HG03175 (cell line): ENCODE results near the gene RBFOX1.

Source experiments
- ATAC-seq: cut with Tn5 transposase; IDR thresholded peaks from one replicate; pipeline ENCODE4 v1.9.1; 2021; ENCODE audit warnings: mild to moderate bottlenecking, moderate library complexity; ENCODE audit not compliant: unreplicated experiment

Gene RBFOX1

DNA sequence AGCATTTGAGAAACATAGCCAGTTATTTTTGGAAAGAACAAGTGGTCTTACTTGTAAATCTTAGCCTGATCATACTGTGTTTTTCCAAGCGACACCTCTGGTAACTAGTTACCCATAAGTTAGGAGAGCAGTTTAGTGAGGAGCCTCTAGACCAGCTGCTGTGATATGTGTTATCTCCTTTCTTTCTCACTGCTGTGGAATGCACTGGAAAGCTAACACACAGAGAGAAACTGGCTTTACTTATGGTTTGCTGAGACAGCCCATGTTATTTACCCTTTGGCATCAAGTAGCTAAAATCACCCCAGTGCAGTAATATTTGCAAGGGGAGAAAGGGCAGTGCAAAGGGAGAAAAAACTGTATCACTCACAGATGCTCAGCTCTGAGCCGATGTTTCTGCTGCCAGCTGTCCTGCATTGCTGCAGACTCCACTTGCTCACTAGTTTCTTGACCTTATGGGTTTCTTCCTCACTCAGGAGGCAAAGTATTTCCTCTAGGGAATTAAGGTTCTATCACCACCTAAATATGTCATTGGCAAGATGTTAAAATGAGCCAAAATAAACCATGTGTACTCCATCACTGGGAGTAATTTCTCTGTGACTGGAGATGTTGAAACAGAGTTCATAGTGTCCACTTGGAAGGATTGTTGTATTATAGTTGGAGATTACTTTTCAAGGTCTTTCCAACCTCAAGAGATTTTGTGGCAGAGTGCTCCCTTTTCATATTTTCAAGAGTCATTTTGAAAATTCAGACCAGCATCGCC is 2.3 kb downstream of the RBFOX1 start:
- no peak for ATAC-seq

GRCh38 chr16:7335991-7336634 is 3.5 kb downstream of the RBFOX1 start:
- no peak for ATAC-seq

DNA sequence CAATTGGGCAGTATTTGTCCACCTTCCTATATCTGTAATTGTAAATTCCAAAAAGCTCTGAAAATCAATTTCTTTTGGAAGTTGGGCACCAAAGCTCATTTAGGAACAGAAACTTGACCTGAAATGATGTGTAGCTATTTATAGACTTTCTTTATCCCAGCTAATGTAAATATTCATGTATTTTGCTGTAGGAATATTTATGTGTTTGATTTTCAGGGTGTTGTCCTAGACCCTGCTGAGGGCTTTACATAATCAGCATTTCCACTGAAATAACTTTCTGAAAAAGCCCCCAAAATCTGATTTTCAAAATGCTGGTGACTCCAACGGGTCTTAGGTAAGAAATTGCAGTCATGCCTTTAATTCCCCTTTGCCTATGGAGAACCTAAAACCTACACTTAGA is 4.1 kb downstream of the RBFOX1 start:
- ATAC-seq = no peak

DNA sequence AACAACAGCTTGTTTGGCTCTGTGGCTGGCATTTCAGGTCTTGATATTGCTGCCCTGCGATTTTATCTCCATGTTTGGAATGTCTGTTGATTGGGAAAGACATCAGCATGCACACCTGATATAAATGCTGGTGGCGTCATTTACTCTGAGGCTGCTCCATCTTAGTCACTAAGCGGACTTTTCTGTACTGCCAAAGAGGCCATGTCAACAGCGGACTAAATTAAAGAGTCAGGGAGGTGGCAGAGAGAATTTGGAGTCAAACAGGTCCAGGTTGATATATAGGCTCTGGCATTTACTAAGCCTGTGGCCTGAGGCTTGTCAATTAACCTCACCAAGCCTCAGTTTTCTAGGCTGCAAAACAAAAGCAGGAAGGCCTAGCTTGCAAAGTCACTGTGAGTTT is 6.2 kb downstream of the RBFOX1 start:
- no peak for ATAC-seq

- ATAC-seq = no peak
Measured at GRCh38 chr16:7339700-7340099, 7.1 kb downstream of the RBFOX1 start.

DNA sequence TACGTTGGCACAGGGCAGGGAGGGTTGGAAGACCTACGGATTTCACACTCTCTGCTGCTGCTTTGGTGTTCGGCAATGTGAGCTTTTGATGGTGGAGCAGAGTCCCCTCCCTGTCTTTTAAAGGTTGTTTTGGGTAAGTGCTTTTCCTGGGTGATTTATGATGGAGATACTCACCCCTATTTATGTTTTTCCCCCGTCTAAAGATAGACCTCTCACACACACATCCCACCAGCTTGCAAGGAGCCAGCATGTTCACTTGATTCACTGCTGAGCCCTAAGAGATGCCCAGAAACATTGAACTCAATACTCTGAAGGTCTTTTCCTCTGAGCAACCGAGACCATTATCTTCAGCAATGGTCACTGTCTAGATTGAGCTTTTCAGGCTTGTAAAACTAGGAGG is 8.3 kb downstream of the RBFOX1 start:
- ATAC-seq = no peak

- no peak for ATAC-seq
Measured at GRCh38 chr16:7342598-7342997, 10.0 kb downstream of the RBFOX1 start.

DNA sequence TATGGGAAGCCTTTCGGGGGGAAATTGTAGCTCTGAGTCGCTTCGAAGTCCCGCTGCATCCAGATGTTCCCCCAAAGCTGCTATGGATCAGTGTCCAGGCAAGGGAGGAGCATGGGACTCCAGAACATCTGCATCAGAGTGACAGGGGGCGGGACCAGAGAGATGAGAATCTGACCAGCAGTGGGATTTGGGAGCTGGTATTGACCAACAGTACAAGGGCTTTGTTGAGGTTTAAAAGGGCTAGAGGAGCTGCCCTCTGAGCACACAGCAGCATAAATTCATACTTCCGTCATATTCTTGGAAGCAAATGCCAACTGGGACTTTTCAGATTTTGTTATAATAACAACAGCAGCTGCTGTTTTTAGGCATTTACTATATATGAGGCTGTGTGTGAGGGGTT is 10.6 kb downstream of the RBFOX1 start:
- ATAC-seq = no peak

DNA sequence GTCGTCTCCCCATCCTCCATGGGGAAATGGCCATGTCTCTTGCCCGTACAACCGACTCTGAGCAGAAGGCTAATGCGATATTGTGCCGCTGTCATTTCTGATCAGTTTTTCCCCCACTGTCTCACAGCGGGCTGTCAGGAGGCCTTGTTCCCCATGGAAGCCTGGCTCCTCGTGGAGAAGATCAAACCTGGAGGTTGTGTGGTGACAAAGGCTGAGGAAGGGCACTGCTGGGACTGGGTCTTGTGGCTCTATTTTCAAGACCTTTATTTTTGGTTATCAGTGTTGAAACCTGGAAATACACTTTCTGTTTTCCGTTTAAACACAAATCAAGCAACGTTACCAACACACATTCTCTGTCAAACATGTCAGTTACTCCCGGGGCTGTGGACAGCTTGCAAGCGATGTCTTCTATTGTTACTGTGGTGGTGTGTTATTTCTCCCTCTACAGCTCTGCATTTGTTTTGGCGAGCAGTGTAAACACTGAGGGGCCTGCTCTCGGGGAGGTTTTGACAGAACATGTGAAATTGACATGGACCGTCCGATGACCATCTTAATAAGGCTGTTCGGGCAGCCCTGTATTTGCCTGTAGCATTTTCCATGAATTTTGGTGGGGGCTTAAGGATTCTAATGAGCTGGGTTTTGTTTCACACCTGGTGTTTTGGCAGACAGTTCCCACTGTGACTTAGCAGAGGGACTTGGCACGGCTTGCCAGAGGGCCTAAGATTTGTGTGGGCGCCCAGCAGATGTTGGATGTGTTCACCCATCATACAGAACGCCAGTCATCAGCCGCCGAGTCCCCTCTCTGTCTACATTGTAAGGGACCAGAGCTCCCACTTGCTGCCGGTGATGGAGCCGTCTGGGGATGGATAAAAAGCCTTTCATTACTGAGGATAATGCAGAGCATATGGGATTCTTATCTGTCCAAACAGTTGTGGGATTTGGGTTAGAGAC is 12.5 kb downstream of the RBFOX1 start:
- no peak for ATAC-seq

DNA sequence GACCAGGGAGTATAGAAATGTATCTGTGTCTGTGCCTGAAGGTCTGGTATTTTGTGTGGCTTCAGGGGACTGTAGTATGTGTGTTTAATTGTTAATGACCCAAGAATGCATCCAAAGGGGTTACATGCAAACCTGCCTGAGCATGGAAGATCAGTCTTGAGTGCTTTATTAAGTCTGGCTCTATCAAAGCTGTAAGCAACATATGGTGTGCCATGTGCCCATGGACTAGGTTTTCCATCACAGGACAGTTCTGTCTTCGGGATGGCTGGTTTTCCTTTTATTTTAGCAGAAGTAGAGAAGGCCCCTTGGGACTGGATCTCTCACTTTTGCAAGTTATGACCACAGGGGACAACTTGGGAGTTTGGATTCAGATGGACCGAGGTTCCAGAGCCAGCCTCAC is 18.2 kb downstream of the RBFOX1 start:
- no peak for ATAC-seq

GRCh38 chr16:7351610-7352510 is 19.2 kb downstream of the RBFOX1 start:
- no peak for ATAC-seq

DNA sequence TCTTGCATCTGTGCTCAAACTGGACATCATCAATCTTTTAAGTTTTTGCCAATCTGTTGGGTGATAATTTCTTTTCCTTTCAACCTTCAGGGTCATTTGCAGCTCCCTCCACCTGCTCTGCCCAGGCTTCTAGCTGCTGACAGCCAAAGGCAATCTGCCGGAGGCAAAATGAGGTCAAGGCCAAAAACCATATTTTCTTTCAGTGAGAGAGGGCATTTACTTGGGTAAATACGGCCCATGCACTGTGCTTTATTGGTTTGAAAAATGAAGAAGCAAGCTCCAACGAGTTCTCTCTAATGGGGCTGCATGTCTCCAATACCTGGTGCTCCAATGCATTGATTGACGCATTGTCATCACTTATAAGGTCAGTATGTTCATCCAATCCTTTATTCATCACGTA is 23.1 kb downstream of the RBFOX1 start:
- ATAC-seq = no peak

- ATAC-seq = no peak
Measured at GRCh38 chr16:7361416-7362129, 28.9 kb downstream of the RBFOX1 start.

- ATAC-seq = no peak
Measured at GRCh38 chr16:7362231-7362630, 29.6 kb downstream of the RBFOX1 start.

GRCh38 chr16:7363422-7364417 is 31.1 kb downstream of the RBFOX1 start:
- ATAC-seq = no peak

GRCh38 chr16:7366041-7366440 is 33.4 kb downstream of the RBFOX1 start:
- ATAC-seq = no peak

DNA sequence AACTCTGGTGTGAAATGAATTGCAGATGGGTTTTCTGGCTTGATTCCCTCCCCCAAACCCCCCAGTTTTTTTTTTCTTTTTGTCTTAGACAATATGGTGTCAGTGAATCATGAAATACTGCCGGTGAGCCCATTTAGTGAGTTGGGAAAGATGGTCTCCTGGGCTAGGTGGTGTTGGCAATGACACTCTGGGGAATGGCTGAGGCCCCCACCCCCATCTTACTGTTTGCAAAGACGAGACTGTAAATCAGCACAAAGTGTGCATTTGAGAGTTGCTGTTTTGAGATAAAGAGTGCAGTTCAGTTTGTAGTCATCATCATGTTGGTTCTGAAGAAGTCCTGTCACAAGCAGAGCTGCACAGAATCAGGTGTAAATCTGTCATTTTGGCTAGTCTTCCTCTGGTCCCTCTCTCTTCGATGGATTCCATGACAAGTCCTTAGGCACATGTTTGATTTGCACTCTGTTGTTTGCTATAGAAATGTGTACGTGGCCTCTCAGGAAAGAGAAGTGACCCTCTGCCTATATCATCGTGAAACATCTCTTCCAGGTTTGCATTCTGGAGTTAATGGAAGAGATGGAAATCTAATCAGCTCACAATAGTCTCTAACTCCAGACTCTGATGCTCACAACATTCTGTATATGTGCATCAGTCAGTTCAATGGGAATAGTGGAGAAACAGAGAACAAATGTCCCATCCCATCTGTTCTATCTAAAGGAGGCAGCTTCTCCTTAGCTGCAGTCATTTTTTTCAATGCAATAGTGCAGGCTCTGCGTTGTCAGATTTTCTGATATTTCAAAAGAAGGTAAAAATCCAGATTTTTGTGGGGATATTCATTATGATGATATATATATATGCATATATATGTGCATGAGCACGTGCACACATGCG is 34.6 kb downstream of the RBFOX1 start:
- no peak for ATAC-seq

- no peak for ATAC-seq
Measured at GRCh38 chr16:7369204-7369603, 36.6 kb downstream of the RBFOX1 start.
